ENCODE data around the gene GNAL.

Gene GNAL

DNA sequence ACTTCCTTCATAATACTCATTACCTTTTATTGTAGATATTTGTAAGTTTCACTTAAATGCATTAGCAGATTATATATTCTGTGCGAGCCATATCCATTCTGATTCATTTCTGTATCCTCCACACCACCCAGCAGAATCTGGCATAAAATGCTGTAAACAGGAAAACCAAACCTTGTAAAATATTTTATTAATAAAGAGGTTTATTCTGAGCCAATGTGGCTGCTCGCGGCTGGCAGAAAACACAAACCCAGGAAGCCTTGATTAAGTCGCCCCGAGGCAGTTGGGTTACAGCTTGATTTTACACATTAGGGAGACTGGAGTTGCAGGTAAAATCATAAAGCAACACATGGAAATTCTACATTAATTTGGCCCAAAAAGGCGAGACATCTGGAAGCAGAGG is 40.5 kb downstream of the GNAL start:
- DNase-seq = no peak

DNA sequence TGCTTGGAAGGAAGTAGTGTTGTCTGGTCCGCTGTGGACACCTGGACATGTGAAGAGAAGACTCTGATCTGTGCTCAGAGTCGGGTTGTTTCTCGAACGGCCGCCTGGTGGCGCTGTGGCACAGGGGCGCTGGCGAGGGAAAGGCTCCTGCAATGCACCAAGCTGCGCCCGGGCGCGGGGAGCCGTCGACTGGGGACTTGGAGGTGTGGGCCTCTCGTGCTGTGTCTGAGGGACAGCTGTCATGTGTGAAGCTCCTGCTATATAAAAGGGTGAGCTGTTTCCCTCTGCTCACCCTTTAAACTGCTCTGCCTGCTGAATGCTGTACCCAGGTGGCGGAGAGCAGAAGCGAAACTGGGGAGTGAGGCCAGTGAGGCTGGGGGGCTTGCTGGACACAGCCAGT is 44.0 kb downstream of the GNAL start:
- peak; percentile 42 to 60 for DNase-seq

DNA sequence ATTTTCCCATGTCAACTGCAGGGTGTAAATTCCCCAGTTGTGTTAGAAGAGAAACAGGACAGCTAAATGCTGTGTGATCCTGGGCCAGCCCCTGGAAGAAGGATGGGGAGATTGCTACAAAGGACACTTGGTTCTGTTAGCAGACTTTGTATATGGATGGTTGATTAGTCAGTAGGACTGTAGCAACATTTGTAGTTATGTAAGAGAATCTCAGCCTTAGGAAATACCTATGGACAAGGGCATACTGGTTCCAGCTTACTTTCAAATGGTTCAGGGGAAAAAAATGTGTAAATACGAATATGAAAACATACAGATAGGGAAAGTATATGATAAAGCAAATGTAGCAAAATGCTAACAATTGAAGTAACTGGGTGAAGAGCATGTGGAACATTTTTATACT is 47.6 kb downstream of the GNAL start:
- no peak for DNase-seq

DNA sequence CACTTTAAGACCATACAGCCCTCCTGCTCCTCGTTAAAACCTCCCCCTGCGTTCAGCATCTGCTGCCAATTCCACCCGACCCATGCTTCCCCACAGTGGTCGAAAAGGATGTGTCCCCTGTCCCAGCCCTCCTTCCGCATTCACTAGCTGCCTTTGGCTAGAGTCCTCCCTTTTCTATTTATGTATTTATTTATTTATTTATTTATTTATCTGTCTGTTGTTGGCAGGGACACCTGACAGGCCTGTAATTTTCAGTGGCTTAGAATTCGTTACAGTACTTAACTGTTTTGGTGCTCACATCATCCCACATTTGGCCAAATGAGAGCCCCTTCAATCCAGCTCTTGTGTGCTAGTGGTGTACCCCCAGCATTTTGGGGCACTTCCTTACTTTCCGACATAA is 50.8 kb downstream of the GNAL start:
- DNase-seq = no peak

DNA sequence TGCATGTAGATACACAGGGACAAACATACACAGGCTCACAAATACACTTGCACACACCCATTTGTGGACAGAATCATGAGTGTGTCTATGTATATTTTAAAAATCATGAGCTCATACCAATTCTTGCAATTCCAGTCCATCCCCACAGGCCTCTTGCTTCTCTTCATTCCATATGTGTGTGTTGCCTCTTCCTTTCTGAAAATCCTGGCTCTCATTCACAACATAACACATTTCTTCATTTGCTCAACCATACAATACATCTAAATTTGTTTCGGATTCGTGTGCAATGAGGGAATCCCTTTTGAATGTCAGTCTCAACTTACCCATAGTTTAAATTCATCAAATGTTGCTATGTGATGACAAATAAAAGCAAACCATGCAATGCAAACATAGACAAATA is 51.4 kb downstream of the GNAL start:
- no peak for DNase-seq

DNA sequence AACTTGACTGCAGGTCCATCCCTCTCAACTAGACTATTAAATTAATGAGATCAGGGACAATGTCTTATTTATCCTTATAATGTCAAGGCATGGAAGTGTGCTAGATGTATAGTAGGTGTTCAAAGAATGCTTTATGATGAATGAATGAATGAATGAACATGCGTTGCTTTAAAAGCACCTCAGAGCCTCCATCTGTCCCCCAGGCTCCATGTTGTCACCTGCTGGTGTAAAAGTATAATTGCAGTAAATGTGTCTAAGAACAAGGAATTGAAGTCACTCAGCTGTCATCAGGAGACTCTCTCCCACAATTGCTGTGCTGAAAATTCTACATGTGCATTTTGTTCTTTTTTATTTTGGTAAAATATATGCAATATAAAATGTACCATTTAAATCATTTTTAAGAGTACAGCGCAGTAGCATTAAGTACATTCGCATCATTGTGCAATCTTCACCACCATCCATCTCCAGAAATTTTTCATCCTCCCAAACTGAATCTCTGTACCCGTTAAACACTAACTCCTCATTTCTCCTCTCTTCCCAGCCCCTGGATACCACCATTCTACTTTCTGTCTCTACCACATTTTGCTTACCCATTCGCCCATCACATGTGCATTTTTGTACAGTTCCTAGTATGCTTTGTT is 52.6 kb downstream of the GNAL start:
- no peak for DNase-seq

DNA sequence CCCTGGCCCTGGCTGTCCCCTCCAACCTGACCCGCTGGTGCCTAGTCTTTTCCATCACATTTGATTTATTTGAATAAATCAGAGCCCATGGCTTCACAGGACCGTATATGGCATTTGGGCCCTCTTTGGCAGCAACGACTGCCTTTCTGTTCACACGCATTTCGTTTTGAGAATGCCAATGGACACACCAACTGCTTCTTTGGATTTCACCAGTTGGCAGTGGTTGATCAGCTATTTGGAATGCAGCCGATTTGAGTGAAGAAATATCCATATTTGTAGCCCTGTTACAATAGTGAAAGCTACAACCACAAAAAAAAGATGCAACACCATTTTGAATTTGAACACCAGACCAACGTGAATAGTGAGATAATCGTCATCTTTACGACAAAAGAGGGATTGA is 56.5 kb downstream of the GNAL start:
- DNase-seq = no peak

DNA sequence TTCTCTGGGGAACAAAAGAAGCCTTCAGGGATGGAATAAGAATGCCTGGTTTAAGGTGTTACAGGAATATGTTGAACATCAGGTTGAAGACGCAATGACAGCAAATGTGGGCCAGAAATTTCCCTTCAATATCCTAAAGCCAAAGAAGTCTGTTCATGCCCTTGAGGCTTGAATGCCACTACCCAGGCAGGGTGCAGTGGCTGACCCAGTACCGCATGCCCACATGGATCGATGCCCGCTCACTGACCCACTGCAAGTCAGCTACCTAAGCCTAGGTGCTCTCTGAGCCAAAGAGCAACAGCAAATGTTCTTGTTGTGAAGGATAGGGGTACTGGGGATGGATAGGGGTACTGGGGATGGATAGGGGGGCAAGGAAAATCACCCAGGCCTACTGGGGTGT is 58.2 kb downstream of the GNAL start:
- DNase-seq = no peak

DNA sequence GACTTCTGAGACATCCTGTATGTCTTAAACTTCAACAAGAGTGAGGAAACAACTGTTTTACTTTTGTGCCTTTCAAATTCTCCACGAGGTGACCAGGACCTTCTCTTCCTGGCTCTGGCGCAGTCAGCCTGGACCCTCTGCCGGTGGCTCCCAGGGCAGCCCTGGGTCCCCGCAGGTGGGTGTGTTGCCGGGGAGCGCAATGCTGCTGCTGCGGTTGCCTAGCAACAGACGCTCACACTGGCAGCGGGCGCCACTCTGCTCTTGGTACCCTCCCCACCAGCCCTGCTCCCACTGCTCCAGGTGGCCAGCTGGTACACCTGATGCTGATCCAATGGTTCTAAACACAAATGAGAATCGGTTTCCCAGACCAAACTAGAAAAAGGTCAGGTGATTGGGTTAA is 58.7 kb downstream of the GNAL start:
- no peak for DNase-seq

DNA sequence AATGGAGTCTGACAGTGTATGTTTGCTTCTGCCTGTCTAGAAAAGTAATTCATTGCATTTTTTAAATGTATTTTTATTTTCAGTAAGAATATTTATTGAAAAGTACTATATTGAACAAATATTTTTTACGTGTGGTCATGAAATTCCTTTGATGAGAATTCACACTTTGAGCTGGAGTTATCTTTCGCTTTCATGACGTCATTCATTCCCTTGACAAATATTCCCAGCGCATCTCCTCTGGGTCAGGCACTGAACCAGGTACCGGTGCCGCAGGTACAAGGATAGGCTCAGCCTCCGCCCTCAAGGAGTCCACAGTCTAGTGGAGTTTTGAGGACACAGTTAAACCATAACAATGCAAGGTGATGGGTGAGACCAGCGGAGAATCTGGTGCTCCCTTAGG is 60.2 kb downstream of the GNAL start:
- no peak for DNase-seq

DNA sequence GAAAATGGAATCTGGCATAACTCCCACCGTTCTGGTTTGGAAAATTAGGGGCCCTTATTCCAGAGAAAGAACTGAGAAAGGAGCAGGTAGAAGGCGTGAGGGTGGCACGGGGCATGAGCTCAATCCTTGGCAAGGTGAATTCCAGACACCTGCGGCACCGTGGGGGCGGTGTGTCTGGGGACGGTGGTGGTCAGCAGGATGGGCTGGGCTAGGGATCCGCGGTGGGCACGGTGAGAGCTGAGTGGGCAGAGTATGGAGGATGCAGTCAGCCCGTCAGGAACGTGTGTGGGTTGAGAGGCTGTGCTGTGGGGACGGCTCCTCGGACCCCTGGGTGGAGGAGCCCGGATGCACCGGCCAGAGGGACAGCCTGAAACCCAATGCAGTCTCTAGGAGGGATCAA is 61.1 kb downstream of the GNAL start:
- DNase-seq = no peak

DNA sequence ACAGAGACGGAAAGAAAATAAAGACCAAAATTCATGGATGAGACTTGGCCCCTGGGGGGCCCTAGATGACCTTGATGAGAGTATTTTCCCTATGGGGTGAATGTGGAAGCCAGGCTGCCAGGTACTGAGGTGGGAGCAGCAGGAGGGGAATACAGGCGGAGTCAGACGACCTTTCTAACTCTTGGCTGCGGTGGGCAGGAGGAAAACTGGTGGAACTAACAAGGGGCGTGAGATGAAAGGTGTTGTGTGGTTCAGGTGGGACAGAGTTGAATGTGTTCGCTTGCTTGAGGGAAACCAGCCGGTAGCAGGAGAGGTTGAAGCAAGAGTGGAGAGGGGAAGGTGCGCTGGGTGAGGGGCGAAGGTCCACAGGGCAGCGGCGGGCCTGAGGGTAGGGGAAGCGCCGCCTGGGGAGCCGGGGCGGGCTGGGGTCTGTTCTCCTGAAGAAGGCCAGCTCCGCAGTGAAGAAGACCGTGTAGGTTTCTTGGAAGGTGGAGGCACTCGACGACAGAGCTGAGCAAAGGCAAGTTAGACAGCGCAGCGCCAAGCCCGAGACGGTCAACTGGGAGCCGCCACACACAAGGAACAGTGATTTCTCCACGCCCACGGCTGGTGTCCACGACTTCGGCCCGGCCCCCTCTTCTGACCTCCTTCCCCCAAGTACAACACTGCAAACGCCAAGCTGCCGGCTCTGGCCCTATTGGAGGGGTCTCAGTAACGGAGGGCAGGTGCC is 61.7 kb downstream of the GNAL start:
- no peak for DNase-seq

DNA sequence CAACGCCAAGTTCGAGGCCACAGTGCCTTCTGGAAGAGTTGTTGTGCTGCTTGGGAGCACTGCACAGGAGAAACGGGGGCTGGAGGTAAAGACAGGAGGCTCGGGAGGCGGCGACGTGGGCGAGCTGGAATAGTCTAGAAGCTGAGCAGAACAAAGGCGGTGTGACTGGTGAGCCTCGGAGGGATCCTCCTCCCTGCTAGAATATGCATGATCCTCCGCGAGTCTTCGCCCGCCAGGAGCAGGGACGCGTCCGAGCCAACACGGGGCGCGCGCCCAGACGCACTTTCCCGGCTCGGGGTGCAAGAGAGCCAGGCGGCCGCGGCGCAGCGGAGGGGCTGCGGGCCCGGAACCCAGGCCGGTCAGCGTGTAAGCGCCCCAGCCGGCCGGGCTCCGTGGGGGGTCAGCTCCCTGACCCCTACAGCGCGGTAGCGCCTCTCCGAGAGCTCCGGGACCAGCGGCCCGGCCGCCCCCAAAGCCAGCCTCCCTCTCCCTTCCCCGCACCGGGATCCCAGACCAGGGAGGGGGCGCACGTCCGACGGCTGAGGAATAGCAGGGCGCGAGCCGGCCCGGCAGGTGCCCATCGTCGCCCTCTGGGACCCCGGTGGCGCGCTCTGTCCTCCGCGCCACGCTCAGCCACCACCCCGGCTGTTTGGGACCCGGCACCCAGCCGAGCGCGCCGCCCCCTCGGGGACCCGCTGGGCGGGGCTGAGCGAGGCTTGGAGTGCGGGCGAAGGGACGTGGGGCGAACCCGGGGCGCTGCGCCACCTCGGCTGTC is 62.5 kb downstream of the GNAL start:
- no peak for DNase-seq

DNA sequence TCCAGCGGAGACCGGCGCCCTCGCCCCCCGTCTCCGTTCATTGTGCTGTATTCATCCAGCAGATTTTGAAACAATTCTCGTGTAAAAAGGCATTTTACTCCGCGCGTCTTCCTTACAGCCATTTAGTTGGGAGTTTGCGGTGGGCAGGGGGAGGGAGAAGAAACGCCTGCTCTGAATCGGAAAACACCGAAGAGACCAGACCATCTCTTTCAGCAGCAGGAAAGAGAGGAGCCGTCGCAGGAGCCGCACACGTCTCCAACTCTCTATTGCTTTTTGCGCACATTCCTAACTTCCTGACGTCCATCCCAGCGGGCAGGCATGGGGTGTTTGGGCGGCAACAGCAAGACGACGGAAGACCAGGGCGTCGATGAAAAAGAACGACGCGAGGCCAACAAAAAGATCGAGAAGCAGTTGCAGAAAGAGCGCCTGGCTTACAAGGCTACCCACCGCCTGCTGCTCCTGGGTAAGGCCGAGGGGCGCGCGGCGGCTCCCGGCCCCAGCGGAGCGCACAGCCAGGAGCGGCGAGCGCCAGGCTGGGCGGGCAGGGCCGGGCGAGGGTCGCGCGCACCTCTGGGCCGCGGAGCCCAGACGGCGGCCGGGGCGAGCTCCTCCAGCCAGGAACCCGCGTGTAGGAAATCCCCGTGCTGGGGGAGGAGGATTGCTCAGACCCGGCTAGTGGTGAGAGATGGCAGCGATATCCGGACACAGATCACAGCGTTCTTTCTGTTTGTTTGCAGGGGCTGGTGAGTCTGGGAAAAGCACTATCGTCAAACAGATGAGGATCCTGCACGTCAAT is 63.2 kb downstream of the GNAL start:
- DNase-seq = no peak

DNA sequence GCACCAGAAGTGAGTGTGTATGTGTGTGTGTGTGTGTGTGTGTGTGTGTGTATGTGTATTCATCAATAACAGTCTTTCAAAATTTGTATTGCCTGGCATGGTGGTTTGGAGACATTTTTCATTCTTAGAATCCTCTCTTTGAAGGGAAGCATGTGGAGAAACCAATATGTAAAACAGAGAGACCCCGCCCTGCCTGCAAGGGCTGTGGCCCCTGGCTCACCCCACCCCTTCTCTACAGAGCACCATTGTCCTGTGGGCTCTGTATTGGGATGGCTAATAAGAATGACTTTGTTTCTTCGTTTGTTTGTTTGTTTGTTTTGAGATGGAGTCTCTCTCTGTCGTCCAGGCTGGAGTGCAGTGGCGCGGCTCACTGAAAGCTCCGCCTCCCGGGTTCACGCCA is 65.9 kb downstream of the GNAL start:
- DNase-seq = no peak

DNA sequence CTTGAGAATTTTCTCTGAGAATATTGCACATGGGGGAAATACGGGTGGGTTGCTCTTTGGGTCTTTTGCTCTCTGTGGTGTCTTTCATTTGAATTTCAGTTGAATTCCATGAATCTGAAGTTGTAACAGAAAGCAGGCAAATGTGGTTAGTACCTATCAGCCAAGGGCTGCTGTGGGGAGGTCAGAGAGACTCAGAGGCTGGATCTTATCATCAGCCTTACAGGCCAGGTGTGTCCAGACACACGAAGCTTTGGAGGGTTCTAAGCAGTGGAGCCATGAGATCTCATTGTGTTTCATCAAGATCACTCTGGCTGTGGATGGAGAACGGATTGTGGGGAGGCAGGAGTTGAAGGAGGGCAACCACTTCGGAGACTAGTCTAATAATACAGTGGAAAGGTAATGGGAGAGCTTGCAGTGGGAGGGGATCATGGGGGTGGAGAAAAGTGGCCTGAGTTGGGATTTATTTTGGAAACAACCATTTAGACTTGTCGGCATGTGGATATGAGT is 68.1 kb downstream of the GNAL start:
- DNase-seq = no peak

DNA sequence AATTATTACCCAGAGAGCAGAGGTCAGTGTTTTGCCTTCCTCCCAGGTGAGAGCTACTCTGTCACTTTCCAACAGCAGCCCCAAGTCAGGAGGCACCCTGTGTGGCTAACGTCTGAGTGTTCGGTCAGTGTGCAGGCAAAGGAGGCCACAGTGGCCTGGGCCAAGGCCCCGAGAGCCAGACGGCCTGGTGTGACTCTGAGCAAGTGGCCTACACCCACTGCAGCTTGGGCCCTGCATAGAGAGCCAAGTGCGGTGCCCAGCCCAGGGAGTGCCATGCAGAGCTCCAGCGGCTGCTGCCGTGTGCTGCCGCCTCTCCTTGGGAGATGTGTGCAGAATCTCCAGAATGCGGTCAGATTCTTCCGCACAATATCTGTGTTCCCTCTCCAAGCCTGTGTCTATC is 70.4 kb downstream of the GNAL start:
- no peak for DNase-seq

DNA sequence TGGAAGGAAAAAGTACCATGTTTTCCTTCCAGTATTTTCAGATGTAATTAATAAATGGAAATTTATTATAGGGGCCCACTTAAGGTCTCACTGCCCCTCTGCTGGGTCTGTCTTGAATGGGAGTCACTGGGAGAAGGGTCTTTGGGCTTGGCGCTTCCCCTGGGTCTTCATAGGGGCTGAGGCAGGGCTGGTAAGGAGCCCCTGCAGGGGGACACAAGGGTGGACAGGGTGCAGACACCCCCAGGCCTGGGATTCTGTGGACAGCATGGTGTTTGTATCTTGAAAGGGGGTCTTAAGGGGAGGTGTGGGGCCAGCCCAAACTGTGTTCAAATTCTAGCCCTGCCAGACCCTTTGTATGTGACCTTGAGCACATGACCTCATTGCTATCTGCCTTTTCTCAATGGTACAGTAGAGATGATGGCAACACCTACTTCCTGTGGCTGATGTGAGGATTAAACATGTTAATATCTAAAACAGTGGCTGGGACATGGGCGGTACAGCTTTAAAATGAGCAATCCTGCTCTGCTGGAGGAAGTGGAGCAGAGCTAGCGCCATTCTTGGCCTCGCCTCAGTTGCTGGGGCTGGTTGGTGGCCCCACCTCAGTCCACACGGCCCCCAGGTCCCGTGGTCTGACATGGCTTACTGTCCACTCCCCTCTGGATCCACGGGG is 71.6 kb downstream of the GNAL start:
- no peak for DNase-seq

DNA sequence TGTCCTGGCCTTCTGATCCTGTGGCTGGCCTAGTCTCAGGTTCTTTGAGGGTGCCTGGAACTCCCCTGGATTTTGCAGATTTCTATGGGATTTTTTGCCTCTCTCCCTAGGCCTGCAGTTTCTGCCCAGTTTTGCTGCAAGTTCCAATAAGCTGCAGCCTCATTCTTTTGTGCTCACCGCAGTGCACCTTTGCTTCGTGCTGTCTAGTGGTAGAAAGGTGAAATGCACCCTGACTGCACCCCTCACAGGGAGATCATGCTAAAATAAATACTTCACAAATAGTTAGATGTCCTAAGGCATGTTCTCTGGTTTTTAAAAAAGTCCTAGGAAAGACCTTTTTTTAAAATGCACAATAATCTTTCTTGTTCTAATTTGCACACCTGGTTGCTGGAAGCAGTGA is 72.5 kb downstream of the GNAL start:
- no peak for DNase-seq

DNA sequence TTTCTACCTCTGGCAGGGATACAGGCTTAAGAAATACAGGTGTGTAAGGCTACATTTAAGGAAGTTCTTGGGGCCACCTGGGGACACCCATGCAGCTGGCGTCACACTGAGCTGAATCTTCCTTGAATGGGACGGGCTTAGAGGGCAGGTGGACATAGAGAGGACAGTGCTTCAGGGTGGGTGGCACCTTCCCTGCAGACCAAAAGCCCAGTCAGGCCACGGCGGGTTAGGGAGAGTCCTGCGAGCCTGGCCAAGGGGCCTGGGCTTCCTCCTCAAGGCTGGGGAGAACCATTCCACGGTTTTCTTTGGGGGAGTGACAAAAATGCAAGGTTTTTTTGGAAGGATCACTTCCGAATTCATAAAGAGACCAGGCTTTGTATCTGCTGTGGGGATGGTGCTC is 73.4 kb downstream of the GNAL start:
- no peak for DNase-seq

DNA sequence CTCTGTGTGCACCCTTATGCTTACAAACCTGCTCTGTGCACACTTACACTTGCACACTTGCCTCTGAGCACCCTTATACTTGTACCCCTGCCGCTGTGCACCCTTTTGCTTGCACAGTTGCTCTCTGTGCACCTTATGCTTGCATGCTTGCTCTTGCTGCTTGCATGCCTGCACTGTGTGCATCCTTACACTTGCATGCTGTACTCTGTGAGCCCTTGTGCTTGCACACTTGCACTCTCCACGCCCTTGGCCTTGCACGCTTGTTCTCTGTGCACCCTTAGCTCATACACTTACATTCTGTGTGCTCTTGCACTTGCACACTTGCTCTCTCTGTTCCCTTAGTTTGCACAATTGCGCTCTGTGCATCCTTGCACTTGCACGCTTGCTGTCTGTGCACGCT is 78.3 kb downstream of the GNAL start:
- no peak for DNase-seq

DNA sequence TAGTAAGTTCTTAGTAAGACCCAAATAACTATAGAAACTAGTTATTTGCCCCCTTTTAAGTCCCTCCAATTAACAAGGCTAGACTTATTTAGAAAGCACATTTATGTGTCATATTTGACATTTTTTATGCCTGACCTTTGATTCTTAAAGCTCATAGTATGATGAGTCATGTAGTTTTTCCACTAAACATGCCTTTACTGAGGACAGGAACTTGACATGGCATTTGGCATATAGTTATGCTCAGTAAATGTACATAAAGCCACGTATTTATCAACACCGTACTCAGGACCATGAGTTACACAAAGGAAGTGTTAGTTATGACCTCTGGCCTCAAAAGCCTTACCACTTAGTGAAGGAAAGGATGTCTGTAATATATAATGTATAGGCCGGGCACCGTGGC is 78.9 kb downstream of the GNAL start:
- DNase-seq = no peak
